ENCODE results near the gene ZNF8. TPM values are rescaled to one million over a fixed set of nuclear protein-coding genes. Genes with fewer than 3 reads are reported as not detected.

ZNF8 gene
- total and polyA plus RNA-seq, 2 of the 4 experiments (the other 2 are of a cell fraction), result 2.1 to 3.9 TPM

- dilution Hi-C loops (cut with HindIII; ENCODE audit: low sequenced_read_pairs, unreplicated experiment) (no loop called here), intact Hi-C loops (cut with micrococcal nuclease) (no loop called here), in situ Hi-C loops (cut with MboI; ENCODE audit: low sequenced_read_pairs) (no loop called here)
- DNase-seq (no peak), ATAC-seq (ENCODE audit: low read depth) (no peak)
- Histone ChIP-seq H3K9ac (ENCODE audit: low read depth, low read length) (no peak overlapping the region), H3K4ac (ENCODE audit: low read depth, low read length) (no peak overlapping the region), H3K79me1 (ENCODE audit: low read depth in 1 of 2, low read length in 2 of 2) (peaks cover 49 to 56% of the 10 kb centered on the region in 2 experiments), H3K56ac (ENCODE audit: extremely low read depth, insufficient read depth, low read length) (no peak overlapping the region), H3K4me2 (ENCODE audit: low read depth, low read length) (no peak overlapping the region), H2BK5ac (ENCODE audit: low read depth, low read length, poor library complexity, severe bottlenecking) (no peak overlapping the region), H3K4me1 (ENCODE audit: control insufficient read depth, insufficient read depth, low read length) (0 out of 2 replicates have a peak, but pooled peaks cover 2% of the 10 kb centered on the region), H2AK5ac (ENCODE audit: low read depth, low read length) (no peak overlapping the region), H3K27me3 (ENCODE audit: control insufficient read depth, insufficient read depth, low read length) (no peaks in the 10 kb centered on the region), H3K23ac (ENCODE audit: low read depth, low read length) (no peak overlapping the region), H3K9me1 (ENCODE audit: insufficient read depth, low read length) (peaks cover 8% of the 10 kb centered on the region), H2BK20ac (ENCODE audit: low read depth, low read length) (no peak overlapping the region), H3K27ac (ENCODE audit: insufficient read depth, low read length) (no peak overlapping the region), H4K91ac (ENCODE audit: insufficient read depth, low read depth, low read length) (no peak overlapping the region), H3K36me3 (ENCODE audit: control insufficient read depth, insufficient read depth, low read length) (peaks cover 50% of the 10 kb centered on the region), H3K14ac (replicated peaks; ENCODE audit: low read depth, low read length) (no peak overlapping the region), H2AK9ac (replicated peaks; ENCODE audit: low read depth, low read length, poor library complexity) (no peak overlapping the region), H4K8ac (ENCODE audit: low read depth in 2 of 2, low read length in 2 of 2) (no peak overlapping the region), H4K20me1 (ENCODE audit: insufficient read depth, low read length) (peaks cover 18% of the 10 kb centered on the region), H2AFZ (replicated peaks; ENCODE audit: low read length, poor library complexity) (no peak overlapping the region), H2BK15ac (ENCODE audit: low read depth, low read length) (no peak overlapping the region), H4K5ac (ENCODE audit: low read depth, low read length) (no peak overlapping the region), H2BK120ac (ENCODE audit: low read depth, low read length) (no peak overlapping the region), H3K9me3 (ENCODE audit: control insufficient read depth, insufficient read depth, low read length) (peaks cover 14% of the 10 kb centered on the region; the same call in 1 of the 2 replicates), H3K4me3 (ENCODE audit: insufficient read depth, low read depth, low read length) (no peak overlapping the region), H3K18ac (ENCODE audit: low read depth, low read length) (no peak overlapping the region)
- TF ChIP-seq RAD21 (IDR thresholded peaks at IDR 0.05; ENCODE audit: low read length) (no peak), MAFK (IDR thresholded peaks at IDR 0.05; ENCODE audit: low read depth, low read length) (no peak), CEBPB (IDR thresholded peaks at IDR 0.05; ENCODE audit: low read depth, low read length) (no peak), POLR2A (IDR thresholded peaks at IDR 0.05; ENCODE audit: low read depth, low read length) (no peak), SMC3 (IDR thresholded peaks at IDR 0.05; ENCODE audit: low read depth, low read length) (no peak), MAZ (IDR thresholded peaks at IDR 0.05; ENCODE audit: borderline replicate concordance, low read depth, low read length) (no peak), ELK1 (IDR thresholded peaks at IDR 0.05; ENCODE audit: borderline replicate concordance, low read depth, low read length) (no peak), MXI1 (IDR thresholded peaks at IDR 0.05; ENCODE audit: borderline replicate concordance, low read depth, low read length) (no peak), RFX5 (IDR thresholded peaks at IDR 0.05; ENCODE audit: low read depth, low read length) (no peak), FOS (IDR thresholded peaks at IDR 0.05; ENCODE audit: low read depth, low read length) (no peak), CTCF (conservative IDR thresholded peaks at IDR 0.05; ENCODE audit: low read depth, low read length) (no peak)
- CTCF ChIA-PET, result no interaction called here
- no TSS peak for BruUV-seq (replicated peaks)
- WGBS, 2 experiments (ENCODE audit: extremely low coverage in 2 of 2, insufficient read length in 1 of 2), result no CpG with 5 or more reads among the region's 7 CpGs
- POLR2A ChIA-PET (ENCODE audit: unreplicated experiment), result no interaction called here
Measured at GRCh38 chr19:58284199-58284598, 5.4 kb downstream of the ZNF8 start.
